HG03135 (cell line): Measurements from ENCODE around the gene ASIC4.

Source experiments
- ATAC-seq: cut with Tn5 transposase; IDR thresholded peaks from one replicate; pipeline ENCODE4 v1.9.1; 2021; ENCODE audit warnings: mild to moderate bottlenecking, moderate library complexity; ENCODE audit not compliant: unreplicated experiment

ASIC4 gene

GRCh38 chr2:219532378-219532649 is 18.0 kb downstream of the ASIC4 start:
- ATAC-seq, result no peak

- ATAC-seq, result no peak
These were observed 19.8 kb downstream of the ASIC4 start for GRCh38 chr2:219533930-219534661.

DNA sequence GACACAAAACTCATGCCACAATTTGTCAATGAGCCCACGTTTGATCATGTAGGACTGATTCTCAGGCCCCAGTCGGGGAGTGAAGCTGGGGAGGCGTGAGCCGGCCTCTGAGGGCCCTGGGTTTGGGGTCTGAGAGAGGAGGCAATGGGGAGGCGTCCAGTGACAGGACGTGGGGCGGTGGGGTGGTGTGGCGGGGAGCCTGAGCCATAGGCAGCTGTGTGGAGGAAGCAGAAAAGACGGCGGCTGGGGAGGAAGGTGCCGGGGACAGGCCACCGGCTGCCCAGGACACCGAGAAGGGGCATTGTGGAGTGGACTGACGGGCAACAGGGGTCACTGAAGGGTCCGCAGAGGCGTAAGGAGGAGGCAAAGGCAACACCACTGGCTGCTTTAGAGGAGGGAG is 22.1 kb downstream of the ASIC4 start:
- no peak for ATAC-seq

DNA sequence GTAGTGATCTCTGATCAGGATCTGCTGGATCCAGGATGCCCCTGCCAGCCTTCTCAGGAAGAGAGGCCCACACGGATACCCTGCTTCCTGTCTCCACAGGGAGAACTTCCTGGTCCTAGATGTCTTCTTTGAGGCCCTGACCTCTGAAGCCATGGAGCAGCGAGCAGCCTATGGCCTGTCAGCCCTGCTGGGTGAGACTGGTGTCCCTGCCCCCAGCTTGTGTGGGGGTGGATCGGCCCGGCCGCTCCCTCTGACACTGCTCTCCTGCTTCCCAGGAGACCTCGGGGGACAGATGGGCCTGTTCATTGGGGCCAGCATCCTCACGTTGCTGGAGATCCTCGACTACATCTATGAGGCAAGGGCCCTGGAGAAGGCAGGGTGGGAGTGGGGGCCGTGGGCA is 22.7 kb downstream of the ASIC4 start:
- ATAC-seq, result no peak

DNA sequence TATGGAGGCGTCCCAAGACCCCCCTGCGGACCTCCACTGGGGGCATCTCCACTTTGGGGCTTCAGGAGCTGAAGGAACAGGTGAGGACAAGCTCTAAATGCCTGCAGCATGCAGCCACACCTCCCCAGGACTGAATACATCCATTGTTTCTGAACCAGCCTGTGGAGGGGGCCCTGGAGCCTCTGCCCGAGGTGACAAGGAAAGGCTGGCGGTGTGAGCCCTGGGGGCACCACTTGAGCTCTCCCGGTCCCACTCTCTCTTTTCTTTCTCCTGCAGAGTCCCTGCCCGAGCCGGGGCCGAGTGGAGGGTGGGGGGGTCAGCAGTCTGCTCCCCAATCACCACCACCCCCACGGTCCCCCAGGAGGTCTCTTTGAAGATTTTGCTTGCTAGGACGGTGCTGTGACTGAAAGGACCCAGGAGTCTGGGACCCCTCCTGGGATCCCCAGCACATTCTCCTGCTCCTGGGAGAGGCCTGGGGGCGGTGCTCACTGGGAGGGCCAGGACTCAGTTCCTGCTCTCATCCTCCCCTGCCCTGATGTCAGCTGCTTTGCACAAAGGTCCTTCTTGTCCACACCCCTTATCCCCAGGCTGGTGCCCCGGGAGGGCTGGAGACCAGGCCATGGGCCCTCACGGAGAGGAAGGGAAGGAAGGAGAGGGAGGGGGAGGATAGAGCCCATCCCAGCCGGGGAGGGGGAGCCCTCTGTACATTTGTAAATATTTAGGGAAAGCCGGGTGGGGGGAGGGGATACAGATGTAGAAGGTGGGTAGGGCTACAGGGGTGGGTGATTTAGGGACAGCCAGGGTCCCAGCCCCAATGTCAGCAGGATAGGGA is 23.6 kb downstream of the ASIC4 start:
- no peak for ATAC-seq

GRCh38 chr2:219538504-219538951 is 24.2 kb downstream of the ASIC4 start:
- ATAC-seq, result no peak

DNA sequence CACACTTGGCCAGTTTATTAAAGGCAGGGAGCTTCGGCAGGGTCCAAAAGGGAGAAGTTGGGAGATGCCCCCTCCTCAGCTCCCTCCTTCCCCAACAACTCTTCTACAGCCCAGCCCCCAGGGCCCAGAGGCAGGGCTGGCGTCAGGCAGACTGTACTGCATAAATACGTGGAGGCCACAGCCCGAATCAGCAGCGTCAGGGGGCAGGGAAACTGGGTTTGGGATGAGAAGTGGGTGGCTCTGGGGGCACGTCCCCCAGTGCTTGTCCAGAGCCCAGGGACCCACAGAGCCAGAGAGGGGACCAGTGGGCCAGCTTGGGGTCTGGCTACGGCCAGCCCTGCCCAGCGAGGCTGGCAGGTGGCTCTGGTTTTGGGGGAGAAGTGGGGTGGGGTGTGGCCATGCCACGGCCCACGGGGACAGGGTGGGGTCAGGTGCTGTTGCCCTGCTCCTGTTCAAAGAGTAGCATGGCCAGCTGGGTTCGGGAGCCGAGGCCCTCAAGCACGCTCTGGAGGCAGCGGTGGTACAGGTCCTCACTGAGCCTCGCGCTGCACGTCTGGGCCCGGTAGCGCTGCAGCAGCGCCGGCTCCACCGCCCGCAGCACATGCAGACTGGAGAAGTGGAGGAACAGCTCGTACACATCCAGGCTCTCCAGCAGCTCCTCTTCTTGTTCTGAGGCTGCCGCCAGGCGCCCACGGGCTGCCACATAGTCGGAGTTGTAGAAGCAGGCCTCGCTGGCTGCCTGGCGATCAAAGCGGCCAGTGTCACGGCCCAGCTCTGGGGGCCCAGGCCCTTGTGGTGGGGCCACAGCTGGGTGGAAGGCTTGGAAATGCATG is 24.9 kb downstream of the ASIC4 start:
- no peak for ATAC-seq

GRCh38 chr2:219539926-219540678 is 25.8 kb downstream of the ASIC4 start:
- no peak for ATAC-seq

- no peak for ATAC-seq
These were observed 26.7 kb downstream of the ASIC4 start for GRCh38 chr2:219540784-219541504.

DNA sequence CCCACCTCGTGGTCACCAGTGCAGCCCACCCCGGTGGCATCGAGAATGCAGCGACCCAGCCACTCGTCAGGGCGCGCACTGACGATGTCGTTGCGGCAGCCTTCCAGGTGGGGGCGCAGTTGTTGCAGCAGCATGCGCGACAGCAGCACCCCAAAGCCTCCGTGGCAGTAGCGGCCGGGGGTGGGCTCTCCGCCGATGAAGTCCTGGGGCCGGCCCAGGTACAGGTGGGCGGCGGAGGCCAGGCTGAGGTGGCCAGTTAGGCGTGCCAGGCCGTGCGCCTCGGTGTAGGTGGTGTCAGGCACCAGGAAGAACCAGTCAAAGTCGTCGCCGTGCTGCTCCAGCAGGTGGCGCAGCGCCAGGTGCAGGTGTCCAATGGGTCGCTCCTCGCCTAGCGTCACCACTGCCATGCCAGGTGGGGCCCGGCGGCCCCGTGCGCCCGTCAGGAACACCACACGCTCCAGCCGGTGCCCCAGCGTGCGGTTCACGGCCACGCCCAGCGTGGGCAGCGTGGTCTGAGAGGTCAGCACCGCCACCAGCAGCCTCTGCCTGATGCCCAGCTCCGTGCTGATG is 27.4 kb downstream of the ASIC4 start:
- ATAC-seq, result peak; percentile 43

- ATAC-seq, result peak; percentile 37
These were observed 28.8 kb downstream of the ASIC4 start for GRCh38 chr2:219542931-219543595.

- peak; percentile 73 for ATAC-seq
These were observed 29.5 kb downstream of the ASIC4 start, which contains the start of the genes CHPF and TMEM198 for GRCh38 chr2:219543596-219544358. Gene CHPF (minus strand): TSS chr2:219543809. CDS start chr2:219543538, 271 bp downstream. Gene TMEM198 (plus strand): TSS chr2:219544028. CDS start chr2:219544728, 700 bp downstream.

DNA sequence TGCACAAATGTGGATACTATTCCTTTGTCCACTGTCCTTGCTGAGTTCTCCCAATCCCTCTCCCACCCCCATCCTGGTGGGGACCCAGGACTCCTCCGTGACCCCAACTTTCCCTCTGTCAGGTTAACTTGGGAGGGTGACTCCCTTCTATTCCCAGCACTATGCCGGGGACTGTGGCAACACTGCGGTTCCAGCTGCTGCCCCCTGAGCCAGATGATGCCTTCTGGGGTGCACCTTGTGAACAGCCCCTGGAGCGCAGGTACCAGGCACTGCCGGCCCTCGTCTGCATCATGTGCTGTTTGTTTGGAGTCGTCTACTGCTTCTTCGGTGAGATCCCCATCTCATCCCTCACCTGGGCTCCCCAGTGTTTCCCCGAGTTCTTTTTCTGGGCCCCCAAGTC is 30.3 kb downstream of the ASIC4 start:
- no peak for ATAC-seq

- ATAC-seq, result no peak
These were observed 31.1 kb downstream of the ASIC4 start for GRCh38 chr2:219545295-219545942.

DNA sequence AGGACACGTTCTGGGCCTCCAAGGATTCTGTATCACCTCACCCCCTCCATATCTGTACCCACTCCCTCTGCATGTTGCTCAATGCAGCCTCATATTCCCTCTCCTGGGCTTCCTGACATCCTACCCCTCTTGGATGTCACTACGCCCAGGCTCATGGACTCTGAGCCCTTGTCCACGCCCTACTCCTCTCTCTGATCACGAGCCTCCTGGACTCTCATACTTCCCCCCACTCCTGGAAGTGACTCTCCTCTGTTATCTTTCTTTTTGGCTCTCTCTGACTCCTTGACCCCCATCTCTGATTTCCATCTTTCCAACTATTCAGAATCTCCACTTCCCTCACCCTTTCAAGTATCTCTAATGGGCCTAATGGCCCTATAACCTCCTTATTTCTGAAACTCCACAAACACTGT is 31.7 kb downstream of the ASIC4 start:
- no peak for ATAC-seq

DNA sequence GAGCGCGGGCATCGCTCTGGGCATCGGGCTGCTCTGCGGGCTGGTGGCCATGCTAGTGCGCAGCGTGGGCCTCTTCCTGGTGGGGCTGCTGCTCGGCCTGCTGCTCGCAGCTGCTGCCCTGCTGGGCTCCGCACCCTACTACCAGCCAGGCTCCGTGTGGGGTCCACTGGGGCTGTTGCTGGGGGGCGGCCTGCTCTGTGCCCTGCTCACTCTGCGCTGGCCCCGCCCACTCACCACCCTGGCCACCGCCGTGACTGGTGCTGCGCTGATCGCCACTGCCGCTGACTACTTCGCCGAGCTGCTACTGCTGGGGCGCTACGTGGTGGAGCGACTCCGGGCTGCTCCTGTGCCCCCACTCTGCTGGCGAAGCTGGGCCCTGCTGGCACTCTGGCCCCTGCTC is 33.3 kb downstream of the ASIC4 start:
- no peak for ATAC-seq

- no peak for ATAC-seq
These were observed 34.7 kb downstream of the ASIC4 start for GRCh38 chr2:219548990-219549389.

- ATAC-seq, result no peak
These were observed 35.3 kb downstream of the ASIC4 start for GRCh38 chr2:219549619-219550018.
